ENCODE data around the gene ZNF280D.

- no peak for TF ChIP-seq JUN (IDR thresholded peaks at IDR 0.05)
- TF ChIP-seq FOXS1 (CRISPR knock-in tag; IDR thresholded peaks at IDR 0.05) = no peak
- TF ChIP-seq, protein P1, sequence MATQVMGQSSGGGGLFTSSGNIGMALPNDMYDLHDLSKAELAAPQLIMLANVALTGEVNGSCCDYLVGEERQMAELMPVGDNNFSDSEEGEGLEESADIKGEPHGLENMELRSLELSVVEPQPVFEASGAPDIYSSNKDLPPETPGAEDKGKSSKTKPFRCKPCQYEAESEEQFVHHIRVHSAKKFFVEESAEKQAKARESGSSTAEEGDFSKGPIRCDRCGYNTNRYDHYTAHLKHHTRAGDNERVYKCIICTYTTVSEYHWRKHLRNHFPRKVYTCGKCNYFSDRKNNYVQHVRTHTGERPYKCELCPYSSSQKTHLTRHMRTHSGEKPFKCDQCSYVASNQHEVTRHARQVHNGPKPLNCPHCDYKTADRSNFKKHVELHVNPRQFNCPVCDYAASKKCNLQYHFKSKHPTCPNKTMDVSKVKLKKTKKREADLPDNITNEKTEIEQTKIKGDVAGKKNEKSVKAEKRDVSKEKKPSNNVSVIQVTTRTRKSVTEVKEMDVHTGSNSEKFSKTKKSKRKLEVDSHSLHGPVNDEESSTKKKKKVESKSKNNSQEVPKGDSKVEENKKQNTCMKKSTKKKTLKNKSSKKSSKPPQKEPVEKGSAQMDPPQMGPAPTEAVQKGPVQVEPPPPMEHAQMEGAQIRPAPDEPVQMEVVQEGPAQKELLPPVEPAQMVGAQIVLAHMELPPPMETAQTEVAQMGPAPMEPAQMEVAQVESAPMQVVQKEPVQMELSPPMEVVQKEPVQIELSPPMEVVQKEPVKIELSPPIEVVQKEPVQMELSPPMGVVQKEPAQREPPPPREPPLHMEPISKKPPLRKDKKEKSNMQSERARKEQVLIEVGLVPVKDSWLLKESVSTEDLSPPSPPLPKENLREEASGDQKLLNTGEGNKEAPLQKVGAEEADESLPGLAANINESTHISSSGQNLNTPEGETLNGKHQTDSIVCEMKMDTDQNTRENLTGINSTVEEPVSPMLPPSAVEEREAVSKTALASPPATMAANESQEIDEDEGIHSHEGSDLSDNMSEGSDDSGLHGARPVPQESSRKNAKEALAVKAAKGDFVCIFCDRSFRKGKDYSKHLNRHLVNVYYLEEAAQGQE (IDR thresholded peaks at IDR 0.05) = no peak
- no peak for TF ChIP-seq POLR2A (IDR thresholded peaks at IDR 0.05; ENCODE audit: low read length)
Observed at GRCh38 chr15:56628893-56629532, 104.3 kb downstream of the ZNF280D start.
